Measurements from ENCODE around the gene FAM110C.
"Not testable (repeated sequence)": the region's sequence is repeated elsewhere in the genome, so short reads cannot be mapped to it uniquely, and the experiment has no call there.

The FAM110C gene

GRCh38 chr2:68637-69036 is 22.3 kb upstream of the FAM110C start:
- H3K27me3 ChIP-seq (replicated peaks; ENCODE audit: control insufficient read depth, insufficient read depth, low read length); H3K4me3 ChIP-seq (ENCODE audit: low read length); DNase-seq (ENCODE audit: low read depth): not testable (repeated sequence)

DNA sequence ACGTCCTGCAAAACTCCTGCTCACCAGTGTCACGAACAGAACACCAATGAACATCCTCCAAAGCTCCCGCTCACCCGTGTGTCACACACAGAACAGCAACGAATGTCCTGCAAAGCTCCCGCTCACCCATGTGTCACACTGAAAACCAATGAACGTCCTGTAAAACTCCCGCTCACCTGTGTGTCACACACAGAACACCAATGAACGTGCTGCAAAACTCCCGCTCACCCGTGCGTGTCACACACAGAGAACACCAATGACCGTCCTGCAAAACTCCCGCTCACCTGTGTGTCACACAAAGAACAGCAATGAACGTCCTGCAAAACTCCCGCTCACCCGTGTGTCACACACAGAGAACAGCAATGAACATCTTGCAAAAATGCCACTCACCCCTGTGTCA is 20.5 kb upstream of the FAM110C start:
- no peak overlapping the region for H3K4me3 ChIP-seq (ENCODE audit: low read length)
- DNase-seq (ENCODE audit: low read depth), result no peak
- no peaks in the 10 kb centered on the region for H3K4me1 ChIP-seq (ENCODE audit: control insufficient read depth, insufficient read depth, low read length)
- no peaks in the 10 kb centered on the region for H3K36me3 ChIP-seq (ENCODE audit: control insufficient read depth, insufficient read depth, low read length, severe bottlenecking)
- no peaks in the 10 kb centered on the region for H3K9me3 ChIP-seq (ENCODE audit: control insufficient read depth, low read length)
- H3K9ac ChIP-seq (ENCODE audit: low read length), result no peak overlapping the region
- no peaks in the 10 kb centered on the region for H3K27me3 ChIP-seq (replicated peaks; ENCODE audit: control insufficient read depth, insufficient read depth, low read length)

More at GRCh38 chr2:68637-69036, 22.3 kb upstream of the FAM110C start:
- not testable (repeated sequence) for H3K36me3 ChIP-seq (ENCODE audit: control insufficient read depth, insufficient read depth, low read length, severe bottlenecking); H3K9ac ChIP-seq (ENCODE audit: low read length); H3K4me1 ChIP-seq (ENCODE audit: control insufficient read depth, insufficient read depth, low read length); H3K9me3 ChIP-seq (ENCODE audit: control insufficient read depth, low read length)

GRCh38 chr2:65121-65520 is 18.8 kb upstream of the FAM110C start:
- Histone ChIP-seq H3K36me3 (ENCODE audit: control insufficient read depth, insufficient read depth, low read length, severe bottlenecking) (no peaks in the 10 kb centered on the region), H3K4me3 (ENCODE audit: low read length) (no peak overlapping the region), H3K9me3 (ENCODE audit: control insufficient read depth, low read length) (no peaks in the 10 kb centered on the region), H3K9ac (ENCODE audit: low read length) (no peak overlapping the region), H3K27me3 (replicated peaks; ENCODE audit: control insufficient read depth, insufficient read depth, low read length) (no peaks in the 10 kb centered on the region), H3K4me1 (ENCODE audit: control insufficient read depth, insufficient read depth, low read length) (no peaks in the 10 kb centered on the region)
- DNase-seq (ENCODE audit: low read depth), result no peak

DNA sequence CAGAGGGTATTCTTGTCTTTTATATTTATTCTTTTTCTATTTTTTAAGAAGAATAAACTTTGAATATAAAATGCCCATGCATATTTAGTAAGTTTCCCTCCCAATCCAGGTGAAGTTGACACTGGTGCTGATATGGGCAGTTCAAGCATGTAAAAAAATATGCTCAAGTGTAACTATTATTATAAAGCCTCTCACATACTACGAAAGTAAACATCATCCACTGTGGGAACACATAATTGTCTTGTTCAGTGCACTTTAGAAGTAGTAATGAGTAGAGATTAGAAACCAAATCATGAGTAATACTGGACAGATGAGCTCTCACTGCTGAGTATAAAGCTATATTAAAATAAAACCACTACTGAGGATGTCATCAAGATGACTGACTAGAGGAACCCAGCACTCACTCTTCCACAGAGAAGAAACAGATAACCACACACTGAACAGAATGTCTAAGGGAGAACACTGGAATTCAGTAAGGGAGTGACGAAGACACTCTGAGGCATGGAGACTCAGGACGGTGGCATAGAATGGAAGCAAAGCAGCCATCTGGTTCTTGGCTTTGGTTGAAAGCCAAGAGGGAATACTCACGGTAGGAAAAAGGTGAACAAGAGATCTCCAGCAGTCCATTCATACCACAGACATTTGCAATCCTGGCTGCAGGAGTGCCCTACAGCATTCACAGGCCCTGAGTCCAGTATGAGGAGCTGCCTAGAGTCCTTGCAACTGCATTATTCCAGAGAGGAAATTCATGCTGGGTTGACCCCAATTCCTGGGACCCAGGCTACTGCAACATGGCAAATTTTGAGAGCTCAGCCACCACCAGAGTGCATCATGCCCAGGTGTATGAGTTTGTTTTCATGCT is 9.5 kb upstream of the FAM110C start:
- H3K4me1 ChIP-seq (ENCODE audit: control insufficient read depth, insufficient read depth, low read length), result no peaks in the 10 kb centered on the region
- no peak overlapping the region for H3K4me3 ChIP-seq (ENCODE audit: low read length)
- no peaks in the 10 kb centered on the region for H3K27me3 ChIP-seq (replicated peaks; ENCODE audit: control insufficient read depth, insufficient read depth, low read length)
- no peak for DNase-seq (ENCODE audit: low read depth)
- no peak overlapping the region for H3K9ac ChIP-seq (ENCODE audit: low read length)
- peaks cover 7% of the 10 kb centered on the region for H3K9me3 ChIP-seq (ENCODE audit: control insufficient read depth, low read length)
- no peaks in the 10 kb centered on the region for H3K36me3 ChIP-seq (ENCODE audit: control insufficient read depth, insufficient read depth, low read length, severe bottlenecking)

DNA sequence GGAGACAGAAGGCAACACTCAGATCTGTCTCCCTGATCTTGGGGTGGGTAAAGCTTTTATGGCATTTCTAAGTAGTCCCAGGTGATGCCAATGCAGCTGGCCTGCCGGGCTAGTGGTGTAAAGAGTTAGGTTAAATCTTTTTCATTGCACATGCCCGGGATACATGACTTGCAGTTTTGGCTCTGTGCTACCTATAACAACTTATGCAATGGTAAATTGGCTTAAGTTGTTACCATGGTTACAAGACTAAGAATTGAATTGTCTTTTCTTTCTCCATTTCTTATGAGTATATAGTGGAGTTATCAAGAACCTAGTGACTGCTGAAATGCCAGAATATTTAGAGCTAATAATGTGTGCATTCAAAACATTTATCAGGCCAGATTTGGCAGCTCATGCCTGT is 5.3 kb upstream of the FAM110C start:
- Histone ChIP-seq H3K27me3 (replicated peaks; ENCODE audit: control insufficient read depth, insufficient read depth, low read length) (peaks cover 7% of the 10 kb centered on the region), H3K36me3 (ENCODE audit: control insufficient read depth, insufficient read depth, low read length, severe bottlenecking) (no peaks in the 10 kb centered on the region), H3K4me1 (ENCODE audit: control insufficient read depth, insufficient read depth, low read length) (peaks cover 2% of the 10 kb centered on the region), H3K9ac (ENCODE audit: low read length) (no peak overlapping the region), H3K4me3 (ENCODE audit: low read length) (no peak overlapping the region), H3K9me3 (ENCODE audit: control insufficient read depth, low read length) (no peaks in the 10 kb centered on the region)
- DNase-seq (ENCODE audit: low read depth), result no peak

GRCh38 chr2:47737-48136 is 1.4 kb upstream of the FAM110C start:
- no peaks in the 10 kb centered on the region for H3K9me3 ChIP-seq (ENCODE audit: control insufficient read depth, low read length)
- no peak overlapping the region for H3K4me3 ChIP-seq (ENCODE audit: low read length)
- H3K4me1 ChIP-seq (ENCODE audit: control insufficient read depth, insufficient read depth, low read length), result peaks cover 2% of the 10 kb centered on the region
- no peak overlapping the region for H3K9ac ChIP-seq (ENCODE audit: low read length)
- H3K27me3 ChIP-seq (replicated peaks; ENCODE audit: control insufficient read depth, insufficient read depth, low read length), result peaks cover 28% of the 10 kb centered on the region
- no peaks in the 10 kb centered on the region for H3K36me3 ChIP-seq (ENCODE audit: control insufficient read depth, insufficient read depth, low read length, severe bottlenecking)
- DNase-seq (ENCODE audit: low read depth), result no peak

GRCh38 chr2:47346-47725 is 1.0 kb upstream of the FAM110C start:
- peaks cover 28% of the 10 kb centered on the region for H3K27me3 ChIP-seq (replicated peaks; ENCODE audit: control insufficient read depth, insufficient read depth, low read length)
- no peak for DNase-seq (ENCODE audit: low read depth)

GRCh38 chr2:46131-46470 is 204 bp downstream of the FAM110C start:
- peaks cover 28% of the 10 kb centered on the region for H3K27me3 ChIP-seq (replicated peaks; ENCODE audit: control insufficient read depth, insufficient read depth, low read length)
- no peak overlapping the region for H3K4me3 ChIP-seq (ENCODE audit: low read length)
- no peak for DNase-seq (ENCODE audit: low read depth)
- H3K9me3 ChIP-seq (ENCODE audit: control insufficient read depth, low read length), result no peaks in the 10 kb centered on the region
- peaks cover 2% of the 10 kb centered on the region for H3K4me1 ChIP-seq (ENCODE audit: control insufficient read depth, insufficient read depth, low read length)
- no peaks in the 10 kb centered on the region for H3K36me3 ChIP-seq (ENCODE audit: control insufficient read depth, insufficient read depth, low read length, severe bottlenecking)
- H3K9ac ChIP-seq (ENCODE audit: low read length), result no peak overlapping the region

More at GRCh38 chr2:47346-47725, 1.0 kb upstream of the FAM110C start:
- Histone ChIP-seq H3K4me1 (ENCODE audit: control insufficient read depth, insufficient read depth, low read length) (peaks cover 2% of the 10 kb centered on the region), H3K4me3 (ENCODE audit: low read length) (no peak overlapping the region), H3K9me3 (ENCODE audit: control insufficient read depth, low read length) (no peaks in the 10 kb centered on the region), H3K36me3 (ENCODE audit: control insufficient read depth, insufficient read depth, low read length, severe bottlenecking) (no peaks in the 10 kb centered on the region), H3K9ac (ENCODE audit: low read length) (no peak overlapping the region)

- Histone ChIP-seq H3K36me3 (ENCODE audit: control insufficient read depth, insufficient read depth, low read length, severe bottlenecking) (no peaks in the 10 kb centered on the region), H3K9ac (ENCODE audit: low read length) (no peak overlapping the region), H3K4me1 (ENCODE audit: control insufficient read depth, insufficient read depth, low read length) (peaks cover 2% of the 10 kb centered on the region), H3K4me3 (ENCODE audit: low read length) (no peak overlapping the region), H3K27me3 (replicated peaks; ENCODE audit: control insufficient read depth, insufficient read depth, low read length) (peaks cover 28% of the 10 kb centered on the region), H3K9me3 (ENCODE audit: control insufficient read depth, low read length) (no peaks in the 10 kb centered on the region)
- no peak for DNase-seq (ENCODE audit: low read depth)
These were observed 769 bp downstream of the FAM110C start for GRCh38 chr2:45342-46130.

DNA sequence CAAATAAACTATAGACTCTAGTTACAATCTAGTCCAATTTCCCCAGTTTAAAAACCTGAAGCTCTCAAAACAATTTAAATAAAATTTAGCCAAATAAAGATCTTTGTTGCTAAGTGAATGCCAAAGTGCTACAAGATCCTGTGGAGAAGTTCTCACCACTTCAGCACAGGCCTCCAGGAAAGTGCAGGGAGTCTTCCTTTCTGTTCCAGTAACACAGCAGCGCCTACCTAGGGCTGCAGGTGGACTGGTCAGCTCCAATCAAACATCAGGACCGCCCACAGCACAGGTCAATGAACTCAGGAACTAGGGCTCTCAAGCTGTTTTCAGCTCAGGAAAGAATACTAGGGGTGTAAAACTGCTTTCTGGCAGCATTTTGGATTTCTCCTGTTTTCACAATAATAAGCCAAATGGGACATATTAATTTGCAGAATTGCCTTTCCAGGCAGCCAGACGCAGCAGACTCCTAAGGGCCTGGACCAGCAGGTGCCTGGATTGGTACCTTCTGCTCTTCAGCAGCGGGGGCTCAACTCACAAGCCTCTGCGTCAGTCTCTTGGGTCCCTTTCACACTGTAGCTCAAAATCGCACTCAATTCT is 1.5 kb downstream of the FAM110C start:
- H3K9ac ChIP-seq (ENCODE audit: low read length), result no peak overlapping the region
- no peaks in the 10 kb centered on the region for H3K9me3 ChIP-seq (ENCODE audit: control insufficient read depth, low read length)
- no peaks in the 10 kb centered on the region for H3K36me3 ChIP-seq (ENCODE audit: control insufficient read depth, insufficient read depth, low read length, severe bottlenecking)
- no peak overlapping the region for H3K4me3 ChIP-seq (ENCODE audit: low read length)
- H3K27me3 ChIP-seq (replicated peaks; ENCODE audit: control insufficient read depth, insufficient read depth, low read length), result peaks cover 28% of the 10 kb centered on the region
- no peak for DNase-seq (ENCODE audit: low read depth)
- peaks cover 2% of the 10 kb centered on the region for H3K4me1 ChIP-seq (ENCODE audit: control insufficient read depth, insufficient read depth, low read length)

DNA sequence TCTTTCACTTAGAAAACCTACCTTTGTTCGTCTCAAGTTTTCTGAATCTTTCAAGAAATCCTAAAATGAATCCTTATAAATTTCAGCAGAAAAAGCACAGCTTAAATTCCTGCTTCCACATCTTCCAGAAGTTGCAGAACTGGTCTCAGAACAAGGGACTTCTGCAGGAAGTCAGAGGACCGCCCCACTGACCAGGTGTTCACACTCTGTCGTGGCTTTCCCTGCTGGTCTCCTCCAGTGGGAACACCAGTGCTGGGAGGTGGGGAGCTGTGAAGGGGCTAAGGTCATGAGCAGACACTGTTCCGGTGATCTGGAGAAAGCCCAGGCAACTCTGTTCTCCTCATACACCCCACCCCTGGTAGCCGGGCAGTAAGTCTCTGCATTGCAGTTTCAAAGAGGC is 3.5 kb downstream of the FAM110C start:
- no peaks in the 10 kb centered on the region for H3K9me3 ChIP-seq (ENCODE audit: control insufficient read depth, low read length)
- no peak overlapping the region for H3K4me3 ChIP-seq (ENCODE audit: low read length)
- DNase-seq (ENCODE audit: low read depth), result no peak
- H3K36me3 ChIP-seq (ENCODE audit: control insufficient read depth, insufficient read depth, low read length, severe bottlenecking), result no peaks in the 10 kb centered on the region
- H3K9ac ChIP-seq (ENCODE audit: low read length), result no peak overlapping the region
- H3K4me1 ChIP-seq (ENCODE audit: control insufficient read depth, insufficient read depth, low read length), result peaks cover 2% of the 10 kb centered on the region
- H3K27me3 ChIP-seq (replicated peaks; ENCODE audit: control insufficient read depth, insufficient read depth, low read length), result peaks cover 26% of the 10 kb centered on the region
